ELF-1 (cell line): Measurements from ENCODE around the gene GPRASP2.
A peak's percentile ranks its signal among the peaks of the same experiment; 100 is the strongest.

Experiments
- DNase-seq: peaks from one replicate; pipeline ENCODE4 v3.0.0-alpha.2; 2016; ENCODE audit warnings: low read depth, low spot score

The GPRASP2 gene

DNA sequence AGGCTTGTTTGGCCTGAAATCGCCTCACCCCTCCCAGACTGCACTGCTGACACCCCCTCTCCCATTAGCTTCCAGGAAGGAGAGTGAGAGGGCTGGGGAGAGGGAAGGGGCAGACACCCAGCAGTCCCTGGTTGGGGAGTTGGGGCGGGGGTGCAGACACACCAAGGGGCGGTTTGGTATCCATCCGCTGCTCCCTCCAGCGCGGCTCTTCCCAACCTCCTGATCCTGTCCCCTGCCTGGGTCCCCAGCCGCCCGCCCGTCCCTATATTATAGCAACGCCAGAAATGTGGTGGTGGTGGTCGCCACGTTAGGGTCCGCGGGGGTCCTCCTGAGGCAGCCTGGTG is 33.2 kb downstream of the GPRASP2 start:
- DNase-seq, result no peak

DNA sequence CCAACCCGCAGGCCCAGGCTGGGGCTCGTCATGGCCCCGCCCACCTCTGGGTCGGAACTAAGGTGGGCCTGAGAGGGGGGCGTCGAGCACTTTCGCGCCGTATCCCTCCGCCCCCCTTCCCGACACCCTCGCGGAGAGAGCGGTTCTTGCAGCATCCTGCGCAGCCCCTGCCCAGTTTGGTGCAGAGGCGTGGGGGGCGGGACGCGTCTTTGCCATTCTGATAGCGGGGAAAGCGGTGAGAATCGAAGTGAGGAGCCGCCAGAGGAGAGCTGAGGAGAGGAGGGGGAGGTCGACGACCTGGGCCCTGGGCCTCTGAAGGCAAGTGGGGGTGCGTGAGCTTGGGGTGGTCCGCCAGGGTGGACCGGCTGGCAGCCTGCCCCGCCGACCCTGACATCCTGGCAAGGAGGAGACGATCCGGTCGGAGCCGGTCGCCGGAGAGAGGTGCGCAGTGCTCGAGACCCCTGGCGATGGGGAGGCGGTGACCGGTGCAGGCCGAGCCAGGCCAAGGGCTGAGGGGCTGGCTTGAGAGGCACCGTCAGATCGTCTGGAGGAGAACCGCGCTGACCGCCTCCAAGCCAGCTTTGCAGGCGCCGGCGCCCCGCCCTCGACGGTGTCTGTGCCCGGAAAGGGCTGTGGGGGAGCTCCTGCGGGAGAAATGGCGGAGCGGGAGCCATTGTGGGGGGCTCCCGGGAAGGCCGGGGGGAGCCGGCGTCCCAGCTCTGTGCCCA is 33.8 kb downstream of the GPRASP2 start:
- DNase-seq, result peak; percentile 65

DNA sequence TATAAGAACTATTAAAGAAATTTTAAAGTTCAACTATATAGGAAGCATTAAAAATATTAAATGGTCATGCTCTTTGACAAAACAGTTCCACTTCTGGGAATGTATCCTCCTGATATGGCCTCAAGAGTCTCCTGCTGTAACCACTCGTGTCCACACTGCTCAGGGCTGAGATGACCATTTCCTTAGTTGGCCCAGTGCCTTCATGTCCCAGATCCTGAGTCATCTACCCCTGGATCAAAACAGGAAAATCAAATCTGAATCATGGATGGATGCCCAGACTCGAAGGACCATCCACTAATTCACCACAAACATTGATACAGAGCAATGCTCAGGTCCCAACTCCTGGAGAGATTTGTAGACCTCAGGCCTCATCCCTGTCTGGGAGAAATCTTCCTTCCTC is 53.0 kb downstream of the GPRASP2 start:
- no peak for DNase-seq

DNA sequence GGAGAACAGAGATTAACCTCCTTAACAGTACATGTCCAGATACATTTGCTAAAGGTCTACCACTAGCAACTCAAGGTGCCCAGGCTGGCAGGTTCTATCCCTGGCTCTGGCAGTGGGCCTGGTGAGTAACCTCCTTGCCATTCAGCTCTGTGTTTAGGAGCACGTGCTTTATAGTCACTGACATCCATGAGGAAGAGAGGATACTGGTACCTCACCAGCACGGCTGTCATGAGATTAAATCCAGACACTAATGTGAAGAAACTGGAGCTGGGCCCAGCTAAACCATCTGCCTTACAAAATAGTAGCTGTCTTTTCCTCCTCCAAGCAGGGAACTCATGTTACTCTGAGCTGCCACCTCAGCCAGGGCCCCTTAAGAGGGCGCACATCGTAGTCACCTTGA is 53.6 kb downstream of the GPRASP2 start:
- DNase-seq, result no peak

DNA sequence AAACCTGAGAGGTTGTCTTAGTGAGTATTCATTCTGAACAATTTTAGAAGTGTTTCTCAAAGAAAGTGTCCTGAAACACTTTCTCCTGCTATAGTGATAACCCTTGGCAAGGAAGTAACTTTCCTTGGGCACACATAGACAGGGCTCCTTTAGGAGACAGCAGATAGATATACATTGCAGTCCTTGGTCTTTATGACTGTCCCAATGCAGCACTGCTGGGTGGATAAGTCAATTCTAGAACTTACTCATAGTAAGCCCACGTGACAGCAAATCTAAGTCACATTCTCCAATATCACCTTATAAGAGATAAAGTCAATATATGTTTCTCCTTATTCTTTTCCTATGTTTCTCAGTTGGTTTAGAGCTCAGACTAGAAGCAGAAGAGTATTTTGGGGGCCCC is 55.0 kb downstream of the GPRASP2 start:
- no peak for DNase-seq
